Kasumi-1 (cell line): ENCODE results near the gene C22orf39.

ENCODE experiments used
- DNase-seq, 2 experiments: peaks; one replicate each; lab custom pipeline; 2025; lab: John Stamatoyannopoulos, UW

The C22orf39 gene

DNA sequence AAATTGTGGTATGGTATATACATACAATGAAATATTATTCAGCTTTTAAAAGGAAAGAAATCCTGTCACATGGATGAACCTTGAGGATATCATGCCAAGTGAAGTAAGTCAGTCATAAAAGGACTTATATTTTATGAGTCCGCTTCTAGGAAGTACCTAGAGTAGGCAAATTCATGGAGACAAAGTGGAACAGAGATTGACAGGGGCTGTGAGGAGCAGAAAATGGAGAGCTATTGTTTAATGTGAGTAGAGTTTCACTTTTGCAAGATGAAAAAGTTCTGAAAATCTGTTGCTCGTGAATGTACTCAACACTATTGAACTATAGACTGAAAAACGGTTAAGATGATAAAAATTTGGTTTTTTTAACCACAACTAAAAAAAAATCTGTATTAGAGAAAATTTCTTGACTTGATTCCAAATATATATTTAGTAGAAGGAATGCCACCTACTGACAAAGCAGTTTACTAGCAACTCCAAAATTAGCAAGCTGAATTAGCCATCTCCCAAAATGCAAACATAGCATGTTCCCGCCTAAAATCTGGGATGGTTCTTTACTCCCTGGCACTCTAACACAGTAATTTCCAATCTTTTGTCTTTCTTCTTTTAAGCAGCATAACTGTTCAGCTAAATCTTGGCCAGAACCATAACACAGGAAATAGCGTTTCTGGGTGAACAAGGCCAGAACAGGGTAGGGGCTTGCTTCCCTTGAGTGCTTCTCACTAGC lies 30.0 kb upstream of the C22orf39 start:
- peak; percentile 25 to 46 for DNase-seq

DNA sequence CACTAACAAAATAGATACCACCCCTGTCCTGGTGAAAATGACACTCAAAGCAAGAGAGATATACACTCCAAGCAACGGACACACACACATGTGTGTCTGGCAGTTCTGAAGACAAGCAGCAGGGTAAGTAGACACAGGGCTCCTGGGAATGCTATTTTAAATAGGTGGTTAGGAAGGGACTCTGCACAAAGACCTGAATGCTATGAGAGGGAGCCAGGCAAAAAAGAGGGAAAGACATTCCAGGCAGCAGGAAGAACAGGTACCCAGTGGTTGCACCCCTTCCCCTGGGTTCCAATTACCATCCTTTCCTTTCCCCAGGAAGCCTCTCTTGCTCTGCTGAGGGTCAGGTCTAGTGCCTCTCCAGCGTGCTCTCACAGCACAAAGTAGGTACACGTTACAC lies 28.5 kb upstream of the C22orf39 start:
- no peak for DNase-seq

DNA sequence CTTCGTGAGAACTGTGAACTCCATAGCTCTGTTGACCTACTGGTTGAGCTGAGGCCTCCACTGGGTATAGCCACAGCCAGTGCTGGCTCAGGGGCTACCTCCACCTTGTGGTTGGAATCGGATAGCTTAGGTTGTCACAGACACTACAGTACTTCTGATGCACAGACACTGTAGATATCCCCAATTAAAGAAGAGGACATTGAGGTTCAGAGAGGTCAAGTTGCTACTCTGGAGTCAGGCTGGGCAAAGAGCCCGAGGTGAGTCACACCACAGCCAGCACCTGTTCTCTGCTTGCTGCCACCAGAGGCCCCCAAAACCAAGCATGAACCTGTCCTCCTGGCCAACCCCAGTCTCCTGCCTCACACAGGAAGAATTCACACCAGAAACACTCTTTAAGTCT lies 26.1 kb upstream of the C22orf39 start:
- DNase-seq: no peak

DNA sequence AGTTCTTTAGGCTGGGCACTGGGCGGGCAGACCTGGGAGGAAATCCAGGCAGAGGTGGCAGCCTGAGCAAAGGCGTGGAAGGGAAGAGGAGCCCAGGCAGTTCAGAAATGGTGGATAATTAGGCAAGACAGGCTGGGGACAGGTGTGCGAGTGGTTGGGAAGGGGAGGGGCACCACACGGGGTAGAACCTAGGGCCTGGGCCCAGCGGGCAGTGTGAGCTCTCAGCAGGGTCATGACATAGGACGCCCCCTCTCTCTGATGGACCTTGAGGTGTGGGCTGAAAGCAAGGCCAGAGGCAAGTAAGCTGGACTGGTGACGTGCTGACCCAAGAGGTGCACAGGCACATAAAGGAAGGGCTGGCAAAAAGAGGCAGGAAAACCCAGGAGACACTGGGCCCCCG lies 24.7 kb upstream of the C22orf39 start:
- no peak for DNase-seq

DNA sequence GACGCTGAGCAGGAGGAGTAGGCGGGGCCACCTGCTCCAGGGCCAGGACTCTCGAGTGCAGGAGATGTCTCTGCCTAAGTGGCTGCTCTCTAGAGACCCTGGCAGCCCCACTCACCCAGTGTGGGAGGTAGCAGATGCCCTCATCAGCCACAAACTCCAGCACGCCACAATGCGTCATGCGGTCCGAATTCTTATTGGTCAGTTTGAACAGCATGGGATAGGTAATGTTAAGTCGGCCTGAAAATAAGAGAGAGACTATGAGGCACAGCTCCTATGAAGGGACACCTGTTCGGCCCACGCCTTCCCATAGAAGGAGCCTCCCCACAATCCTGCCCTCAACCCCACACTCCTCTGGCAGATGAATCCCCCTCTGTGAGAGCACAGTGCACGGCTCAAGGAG lies 24.1 kb upstream of the C22orf39 start:
- DNase-seq: no peak

DNA sequence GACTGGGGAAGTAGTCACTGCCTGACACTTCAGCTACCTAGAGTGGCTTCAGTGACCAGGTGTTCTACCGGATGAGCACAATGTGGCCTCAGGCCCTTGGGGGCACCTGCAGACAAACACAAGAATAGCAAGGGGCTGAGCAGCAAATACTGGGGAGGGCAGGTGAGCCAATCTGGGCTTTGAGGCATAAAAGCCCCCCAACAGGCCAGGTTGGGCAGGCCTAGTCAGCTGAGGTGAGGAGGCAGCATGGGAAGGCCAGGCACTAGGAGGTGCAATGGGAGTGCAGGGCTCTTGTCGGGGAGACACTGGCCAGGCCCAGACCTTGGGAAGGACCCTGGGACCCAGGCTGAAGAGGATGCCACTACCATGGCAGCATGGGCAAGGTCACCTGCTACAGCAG lies 22.5 kb upstream of the C22orf39 start:
- DNase-seq: no peak

DNA sequence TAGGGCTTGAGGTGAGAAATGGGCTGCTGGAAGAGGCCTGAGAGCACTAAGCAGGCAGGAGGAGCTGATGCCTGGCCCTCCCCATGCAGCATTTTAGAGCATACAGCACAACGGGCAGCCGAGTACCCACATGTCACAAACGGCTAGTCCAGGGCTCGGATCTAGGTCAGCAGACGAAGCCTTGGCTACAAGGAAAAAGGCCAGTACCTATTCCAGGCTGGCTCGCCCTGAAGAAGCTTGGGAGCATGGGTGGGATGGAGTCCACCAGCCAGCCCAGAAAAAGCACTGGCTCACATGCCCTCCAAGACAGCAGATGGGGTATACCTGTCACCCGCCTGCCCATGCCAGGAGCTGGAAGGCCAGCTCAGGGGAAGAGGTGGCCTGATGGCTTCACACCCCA lies 21.9 kb upstream of the C22orf39 start:
- no peak for DNase-seq

DNA sequence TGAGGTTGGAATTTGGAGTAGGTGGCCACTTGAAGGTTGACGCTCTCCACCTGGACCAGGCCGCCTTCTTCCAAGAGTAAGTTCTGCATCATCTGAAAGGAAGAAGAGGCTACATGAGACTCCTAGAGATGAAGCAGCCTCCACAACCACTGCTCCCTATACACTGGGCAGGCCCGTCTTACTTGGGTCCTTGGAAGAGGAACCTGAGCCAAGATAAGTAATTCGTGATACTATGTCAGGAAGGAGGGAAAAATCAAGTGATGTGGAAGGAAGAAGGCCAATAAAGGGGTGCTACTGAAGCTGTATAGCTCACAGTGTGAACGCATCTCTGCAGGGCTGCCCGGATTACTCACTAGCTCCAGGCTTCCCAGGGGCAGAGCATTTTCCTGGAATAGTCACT lies 20.4 kb upstream of the C22orf39 start:
- DNase-seq: no peak

DNA sequence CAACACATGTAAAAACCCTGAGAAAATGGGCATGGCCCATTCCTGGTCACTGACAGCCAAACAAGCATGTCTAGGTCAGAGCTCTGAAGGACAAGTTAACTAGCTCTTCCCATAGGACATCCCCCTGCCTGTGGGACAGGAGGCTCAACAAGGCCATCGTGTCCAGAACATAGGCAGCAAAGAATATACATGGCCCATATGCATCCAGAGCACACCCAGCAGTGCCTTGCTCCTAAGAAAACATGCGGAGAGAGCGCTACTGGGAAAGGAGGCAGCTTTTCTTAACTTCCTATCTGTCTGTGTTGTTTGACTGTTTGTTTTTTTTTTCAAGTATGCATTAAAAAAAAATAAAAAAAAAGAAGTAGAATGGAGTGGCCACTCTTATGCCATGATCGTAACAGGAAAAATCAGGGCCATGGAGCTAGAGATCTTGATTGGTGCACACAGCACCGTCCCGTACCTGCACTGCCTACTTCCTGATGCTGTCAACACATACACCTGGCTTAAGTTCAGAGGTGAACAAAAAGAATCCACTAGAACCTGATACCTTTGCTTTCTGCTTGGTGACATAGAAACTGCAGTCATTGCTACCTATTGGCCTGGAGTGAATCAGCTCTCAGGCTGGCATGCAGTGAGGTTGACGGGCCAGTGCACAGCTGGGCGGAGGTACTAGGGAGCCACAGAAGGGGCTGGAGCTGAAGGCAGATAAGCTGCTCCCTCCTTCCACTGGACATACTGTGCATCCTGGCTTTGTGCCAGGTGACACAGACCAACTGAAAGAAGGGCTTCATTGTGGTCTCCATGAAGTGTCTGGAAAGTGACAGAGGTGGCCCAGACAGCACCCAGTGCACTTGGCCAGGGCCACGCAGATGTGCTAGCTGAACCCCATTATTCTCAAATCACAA lies 19.6 kb upstream of the C22orf39 start:
- DNase-seq: no peak

DNA sequence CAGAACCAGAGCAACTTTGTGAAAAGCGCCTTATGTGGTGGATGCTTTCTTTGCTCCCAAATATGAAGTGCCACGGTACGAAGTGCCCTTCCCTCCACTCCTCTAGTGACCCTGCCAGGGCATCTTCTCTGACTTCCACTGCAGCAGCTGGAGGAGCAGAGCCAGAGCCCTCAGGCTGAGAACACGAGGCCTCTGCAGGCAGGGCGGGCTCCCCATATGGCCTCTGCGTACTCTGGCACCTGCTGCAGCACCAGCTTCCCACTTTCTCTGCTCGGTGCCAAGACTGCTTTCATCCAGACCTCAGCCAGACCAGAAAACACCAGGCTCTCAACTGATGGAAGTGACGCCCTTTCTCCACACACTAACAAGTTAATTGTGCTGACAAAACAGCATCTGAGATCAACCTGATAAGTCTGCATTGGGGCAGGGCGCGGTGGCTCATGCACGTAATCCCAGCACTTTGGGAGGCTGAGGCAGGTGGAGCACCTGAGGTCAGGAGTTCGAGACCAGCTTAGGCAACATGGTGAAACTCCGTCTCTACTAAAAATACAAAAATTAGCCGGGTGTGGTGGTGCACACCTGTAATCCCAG lies 18.7 kb upstream of the C22orf39 start:
- no peak for DNase-seq

DNA sequence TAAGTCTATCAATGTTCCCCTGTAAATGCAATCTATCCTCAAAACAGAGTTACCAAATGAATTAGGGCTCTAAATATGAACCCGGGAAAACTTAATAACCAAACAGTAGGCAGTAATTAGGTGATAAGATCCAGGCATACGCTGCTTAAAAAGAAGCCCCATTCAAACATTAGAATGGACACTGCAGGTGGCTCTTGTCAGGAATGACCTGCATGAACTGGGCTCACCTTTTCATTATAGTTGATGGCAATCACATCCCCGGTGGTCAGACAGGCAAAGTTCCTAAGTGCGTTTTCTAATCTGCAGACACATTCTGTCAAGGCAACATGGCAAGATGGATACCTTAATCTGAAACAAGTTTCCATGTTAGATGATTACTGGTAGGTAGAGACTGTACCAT lies 17.5 kb upstream of the C22orf39 start:
- no peak for DNase-seq

DNA sequence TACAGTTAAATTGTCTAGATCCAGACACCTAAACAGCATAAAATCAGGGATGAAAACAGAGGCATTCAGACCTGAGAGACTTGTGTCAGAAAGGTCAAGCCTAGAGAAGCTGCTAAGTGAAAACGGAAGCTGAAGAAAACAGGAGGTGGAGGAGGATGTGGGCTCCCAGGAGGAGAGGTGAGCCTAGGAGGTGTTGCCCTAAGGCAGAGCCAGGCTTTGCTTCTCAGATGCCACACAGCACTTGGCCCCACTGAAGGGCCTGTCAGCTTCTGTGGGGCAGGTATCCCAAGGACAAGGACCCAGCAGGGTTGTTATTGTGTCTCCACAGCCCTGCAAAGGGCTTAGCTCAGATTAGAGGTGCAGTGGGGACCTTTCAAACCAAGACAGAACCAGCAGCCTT lies 17.0 kb upstream of the C22orf39 start:
- no peak for DNase-seq

DNA sequence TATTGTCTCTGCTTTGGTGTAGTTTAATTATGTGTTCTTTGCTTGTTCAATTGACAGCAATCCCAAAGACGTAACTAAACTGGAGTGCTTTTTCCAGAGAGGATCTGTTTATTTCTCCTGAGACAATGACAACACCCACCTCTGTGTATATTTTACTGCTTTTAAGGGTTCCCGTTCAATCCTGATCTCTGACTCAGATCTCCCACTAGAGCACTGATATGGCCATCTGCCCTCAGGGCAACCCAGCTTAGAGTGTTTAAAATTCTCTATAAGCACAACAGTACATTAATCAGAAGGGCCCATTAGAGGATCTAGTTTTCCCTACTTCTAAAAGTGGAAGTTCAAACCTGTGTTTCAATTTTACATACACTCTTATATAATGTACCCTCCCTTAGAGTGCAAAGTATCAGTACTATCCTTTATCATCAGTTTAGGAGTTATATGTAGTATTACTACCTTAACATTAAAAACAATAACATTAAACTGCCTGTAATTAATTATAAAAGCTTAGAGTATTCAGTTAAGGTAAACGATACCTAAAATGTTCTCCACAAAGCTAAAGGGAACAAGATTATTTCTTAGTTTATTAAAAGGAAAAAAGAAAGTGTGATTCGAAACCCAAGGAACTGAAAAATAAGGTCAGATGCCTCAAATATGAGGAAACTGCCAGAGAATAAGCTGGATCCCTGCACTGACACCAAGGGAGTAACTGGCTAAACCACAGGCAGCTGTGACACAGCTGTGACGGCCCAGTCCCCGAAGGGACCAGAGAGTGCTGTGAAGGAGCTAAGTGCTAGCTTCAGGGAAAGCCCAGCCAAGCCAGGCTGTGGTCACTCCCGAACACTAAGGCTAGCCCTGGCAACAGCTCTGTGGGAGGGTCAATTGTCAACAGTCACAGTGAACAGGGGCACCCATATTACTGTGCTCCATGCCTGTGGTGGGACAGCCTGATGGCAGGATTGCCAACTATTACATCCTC lies 16.3 kb upstream of the C22orf39 start:
- no peak for DNase-seq

DNA sequence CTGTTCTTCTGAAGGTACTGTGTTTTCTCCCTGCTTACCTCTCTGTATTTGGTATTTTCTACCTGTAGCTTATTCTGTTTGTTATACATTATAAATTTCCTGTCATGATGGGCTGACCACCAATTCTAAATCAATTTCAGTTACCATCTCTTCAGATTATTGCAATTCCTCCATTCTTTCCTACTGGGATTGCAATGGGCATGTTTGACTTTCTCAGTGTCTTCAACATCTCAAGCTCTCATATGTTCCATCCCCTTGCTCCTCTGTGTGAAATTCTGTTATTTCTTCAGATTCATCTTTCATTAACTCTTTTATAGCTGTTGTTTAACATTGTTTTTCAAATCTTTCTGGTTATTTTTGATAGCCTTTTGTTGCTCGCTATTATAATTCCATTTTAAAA lies 15.5 kb upstream of the C22orf39 start:
- no peak for DNase-seq

DNA sequence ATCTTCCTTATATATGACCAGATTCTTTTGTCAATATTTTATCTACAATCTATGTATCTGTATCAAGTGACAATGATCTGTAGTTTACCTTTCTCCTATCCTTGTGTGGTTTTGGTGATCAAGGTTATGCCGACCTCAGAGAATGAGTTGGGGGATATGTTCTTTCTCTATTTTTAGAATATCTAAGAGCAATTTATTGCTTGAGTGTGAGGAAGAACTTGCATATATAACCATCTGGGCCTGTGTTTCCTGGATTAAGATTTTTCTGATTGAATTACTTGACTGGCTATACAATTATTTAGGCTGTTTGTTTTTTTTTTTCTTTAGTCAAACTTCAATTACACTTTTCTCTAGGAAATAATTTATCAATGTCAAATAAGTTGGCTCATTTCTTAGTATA lies 14.0 kb upstream of the C22orf39 start:
- no peak for DNase-seq

DNA sequence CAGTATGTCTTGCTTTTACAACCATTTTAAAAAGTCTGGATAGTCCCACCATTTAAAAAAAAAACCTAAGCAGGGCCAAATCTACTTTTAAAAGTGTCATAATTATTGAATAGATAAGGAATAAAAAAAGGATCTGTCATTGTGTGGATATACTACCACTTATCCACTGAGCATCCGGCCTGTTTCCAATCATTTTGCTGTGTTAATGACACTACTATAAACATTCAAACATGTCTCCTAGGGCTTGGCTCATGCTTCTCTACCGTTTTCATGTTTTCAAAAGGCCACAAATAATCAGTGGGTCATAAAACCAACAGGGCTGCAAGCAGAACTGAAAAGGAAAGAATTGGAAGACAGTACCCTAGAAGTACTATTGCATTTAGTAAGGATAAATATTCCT lies 12.5 kb upstream of the C22orf39 start:
- DNase-seq: no peak

DNA sequence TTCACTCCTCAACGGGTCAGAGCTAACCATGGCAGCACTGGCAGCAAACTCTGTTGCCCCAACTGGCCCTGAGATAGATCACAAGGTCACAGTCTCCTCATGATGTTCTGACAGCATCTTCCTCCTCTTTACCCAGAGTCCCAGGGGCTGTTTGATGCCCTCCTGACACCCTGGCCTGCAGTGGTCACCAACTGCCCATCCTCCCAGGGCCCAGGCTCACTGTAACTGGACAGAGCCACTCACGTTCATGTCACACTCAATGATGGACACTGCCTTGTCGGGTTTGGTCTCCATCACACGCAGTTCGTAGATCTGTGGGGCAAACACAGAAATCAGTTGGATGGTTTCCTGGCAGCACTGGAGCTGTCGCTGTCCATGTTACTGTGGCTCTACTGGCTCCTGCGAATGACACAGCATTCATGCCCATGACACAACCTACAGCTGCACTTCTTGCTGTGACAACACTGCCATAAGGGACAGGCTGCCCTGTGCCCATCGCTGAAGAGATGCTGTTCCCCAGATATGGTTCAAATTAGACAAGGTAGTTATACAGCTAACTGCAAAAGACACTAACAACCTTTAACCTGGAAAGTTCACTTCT lies 10.4 kb upstream of the C22orf39 start:
- no peak for DNase-seq

DNA sequence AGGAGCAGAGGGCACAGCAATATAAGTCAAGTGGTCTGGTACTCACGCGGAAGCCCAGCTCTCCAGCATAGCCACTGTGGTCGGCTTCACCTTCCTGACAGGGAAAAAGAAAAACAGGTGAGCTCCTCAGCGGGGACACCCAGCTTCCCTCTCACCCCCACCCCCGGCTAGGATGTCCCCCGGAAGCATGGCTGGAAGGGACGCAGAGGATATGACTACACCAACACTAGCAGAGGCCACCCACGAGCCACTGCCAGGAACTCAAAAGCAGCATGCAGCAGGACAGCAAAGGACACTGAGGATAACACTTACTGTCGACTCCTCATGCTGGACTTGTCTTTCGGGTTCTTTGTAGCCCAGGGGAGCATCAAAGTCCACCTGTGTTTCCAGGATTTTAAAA lies 9.0 kb upstream of the C22orf39 start:
- no peak for DNase-seq

DNA sequence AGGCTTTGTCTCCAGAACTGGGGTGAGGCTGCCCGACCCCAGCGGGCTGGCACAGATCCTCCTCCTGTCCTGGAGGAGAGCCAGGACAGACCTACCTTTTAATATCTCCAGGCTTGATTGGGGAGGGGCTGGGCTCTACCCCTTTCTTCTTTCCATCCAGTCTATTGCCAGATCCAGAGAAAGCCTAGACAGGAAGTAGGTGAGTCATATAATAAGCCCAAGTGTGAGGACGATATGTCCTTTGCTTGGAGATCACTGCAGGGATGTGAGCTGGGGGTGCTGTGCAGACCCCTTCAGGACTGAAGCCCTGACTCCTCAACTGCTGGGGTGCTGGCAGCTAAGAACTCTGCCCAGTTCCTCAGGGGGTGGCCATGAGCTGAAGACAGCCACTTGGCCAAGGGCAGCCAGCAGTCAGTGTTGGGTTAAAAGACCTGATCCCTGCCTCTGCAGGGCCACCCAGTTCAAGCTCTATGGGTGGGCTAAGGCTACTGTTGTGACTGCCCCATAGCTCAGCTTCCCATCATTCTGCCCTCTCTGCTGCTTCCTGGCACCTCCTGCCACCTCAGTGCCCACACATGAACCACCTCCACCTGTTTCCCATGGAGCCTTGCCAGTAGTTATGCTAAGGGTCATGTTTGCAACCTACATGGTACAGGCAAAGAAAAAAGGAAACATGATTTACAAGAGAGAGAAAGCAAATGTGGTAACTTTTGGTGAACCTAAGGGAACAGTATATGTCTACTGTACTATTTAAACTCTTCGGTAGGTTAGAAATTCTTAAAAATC lies 8.3 kb upstream of the C22orf39 start:
- DNase-seq: no peak

DNA sequence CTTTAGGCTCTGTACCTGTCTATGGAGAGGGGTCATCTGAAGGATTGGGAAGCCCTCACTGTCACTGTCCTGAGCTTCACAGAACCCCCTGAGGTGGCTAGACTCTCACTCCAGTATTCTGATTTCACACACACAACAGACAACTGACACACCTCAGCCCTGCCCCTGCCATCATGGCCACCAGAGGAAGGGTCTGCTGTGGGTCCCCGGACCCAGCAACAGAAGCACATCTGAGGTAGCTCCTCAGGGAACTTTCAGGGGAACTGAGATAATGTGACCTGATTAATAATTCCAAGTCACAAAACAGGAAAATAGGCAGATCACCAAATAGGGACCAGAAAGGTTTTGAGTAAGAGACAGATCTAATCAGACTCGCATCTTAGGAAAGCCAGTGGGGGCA lies 7.5 kb upstream of the C22orf39 start:
- DNase-seq: no peak

DNA sequence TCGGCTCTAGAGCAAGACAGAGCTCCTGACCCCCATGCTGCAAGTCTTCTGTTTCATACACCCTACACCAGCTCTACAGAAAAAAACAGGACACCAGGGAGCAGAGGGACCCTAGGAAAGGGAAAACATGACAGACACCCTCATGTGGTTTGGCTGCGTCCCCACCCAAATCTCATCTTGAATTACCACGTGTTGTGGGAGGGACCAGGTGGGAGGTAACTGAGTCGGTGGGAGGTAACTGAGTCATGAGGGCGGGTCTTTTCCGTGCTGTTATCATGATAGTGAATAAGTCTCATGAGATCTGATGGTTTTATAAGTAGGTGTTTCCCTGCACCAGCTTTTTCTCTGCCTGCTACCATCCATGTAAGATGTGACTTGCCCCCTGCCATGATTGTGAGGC lies 6.6 kb upstream of the C22orf39 start:
- no peak for DNase-seq
